ENCODE measurements around the gene GPR143.
"Not testable (repeated sequence)": the region's sequence is repeated elsewhere in the genome, so short reads cannot be mapped to it uniquely, and the experiment has no call there.

GPR143 gene

GRCh38 chrX:9765737-9766097 is at the start of gene GPR143:
TSS of gene GPR143 (minus strand) at chrX:9765847. CDS start at chrX:9765817, 30 bp downstream.
- DNase-seq, result no peak

- DNase-seq, result not testable (repeated sequence)
Observed at GRCh38 chrX:9811086-9811485, 45.4 kb upstream of the GPR143 start.

GRCh38 chrX:9809876-9810275 is 44.2 kb upstream of the GPR143 start:
- not testable (repeated sequence) for DNase-seq

GRCh38 chrX:9807355-9808182 is 41.9 kb upstream of the GPR143 start:
- no peak for DNase-seq

- no peak for DNase-seq
Observed at GRCh38 chrX:9805956-9806355, 40.3 kb upstream of the GPR143 start.

GRCh38 chrX:9804444-9804843 is 38.8 kb upstream of the GPR143 start:
- no peak for DNase-seq

GRCh38 chrX:9802737-9803136 is 37.1 kb upstream of the GPR143 start:
- DNase-seq, result no peak

- peak; percentile 68 for DNase-seq
Observed at GRCh38 chrX:9797384-9798360, 32.0 kb upstream of the GPR143 start.

- DNase-seq, result no peak
Observed at GRCh38 chrX:9794495-9794894, 28.8 kb upstream of the GPR143 start.

GRCh38 chrX:9790866-9791265 is 25.2 kb upstream of the GPR143 start:
- no peak for DNase-seq

GRCh38 chrX:9789555-9789954 is 23.9 kb upstream of the GPR143 start:
- no peak for DNase-seq

GRCh38 chrX:9788911-9789310 is 23.3 kb upstream of the GPR143 start:
- peak; percentile 16 for DNase-seq

- DNase-seq, result peak; percentile 55
Observed at GRCh38 chrX:9786798-9787635, 21.4 kb upstream of the GPR143 start.

GRCh38 chrX:9785944-9786797 is 20.5 kb upstream of the GPR143 start, which contains the start of gene SHROOM2:
TSS of gene SHROOM2 (plus strand) at chrX:9786429. CDS start at chrX:9786546, 117 bp downstream.
- peak; percentile 64 for DNase-seq

- peak; percentile 48 for DNase-seq
Observed at GRCh38 chrX:9785254-9785943, 19.8 kb upstream of the GPR143 start.

GRCh38 chrX:9784332-9784731 is 18.7 kb upstream of the GPR143 start:
- no peak for DNase-seq

- no peak for DNase-seq
Observed at GRCh38 chrX:9781941-9782340, 16.3 kb upstream of the GPR143 start.

GRCh38 chrX:9775930-9776329 is 10.3 kb upstream of the GPR143 start:
- no peak for DNase-seq

GRCh38 chrX:9772943-9773342 is 7.3 kb upstream of the GPR143 start:
- no peak for DNase-seq

GRCh38 chrX:9770319-9770718 is 4.7 kb upstream of the GPR143 start:
- no peak for DNase-seq

GRCh38 chrX:9768321-9768839 is 2.7 kb upstream of the GPR143 start:
- not testable (repeated sequence) for DNase-seq

Data from NCI-H146 (cell line).